GM12878 (cell line): ENCODE measurements around the gene MYO7A.

Source experiments
- ATF2 ChIP-seq: IDR thresholded peaks from 2 replicates; pipeline ENCODE4 v1.6.1; 2012; ENCODE audit warnings: low read length, inconsistent platforms
- ATF3 ChIP-seq: IDR thresholded peaks from 2 replicates; pipeline ENCODE4 v1.6.1; 2011; ENCODE audit warnings: low read depth, mild to moderate bottlenecking, low read length, moderate library complexity, borderline replicate concordance; ENCODE audit errors: extremely low read depth
- CBFB ChIP-seq: IDR thresholded peaks from 2 replicates; pipeline ENCODE4 v1.6.1; 2016; ENCODE audit warnings: antibody characterized with exemption, low read depth
- CTCF ChIP-seq, 3 experiments: IDR thresholded peaks in 2 of 3; conservative IDR thresholded peaks in 1 of 3; 2 replicates each; pipeline ENCODE4 v1.5.1; 2011; ENCODE audit warnings: low read depth in 3 of 3, low read length in 3 of 3, mild to moderate bottlenecking in 3 of 3, control low read depth in 2 of 3, moderate library complexity in 2 of 3, inconsistent platforms in 1 of 3, mixed read lengths in 1 of 3; ENCODE audit not compliant: control insufficient read depth in 2 of 3, insufficient read depth in 1 of 3; ENCODE audit errors: extremely low read depth in 1 of 3
- EGR1 ChIP-seq, 2 experiments: IDR thresholded peaks; 1 replicate in 1 of 2; 2 replicates in 1 of 2; pipeline ENCODE4 v1.6.1; 2011 to 2012; ENCODE audit warnings: low read depth in 2 of 2, low read length in 2 of 2, borderline replicate concordance in 1 of 2, mild to moderate bottlenecking in 1 of 2, moderate library complexity in 1 of 2
- FOXK2 ChIP-seq: fragments of 450-650 bp; IDR thresholded peaks from 2 replicates; pipeline ENCODE4 v1.6.1; 2017; ENCODE audit warnings: mild to moderate bottlenecking, moderate library complexity
- JUND ChIP-seq: IDR thresholded peaks from 2 replicates; pipeline ENCODE4 v1.6.1; 2012; ENCODE audit warnings: low read depth, mild to moderate bottlenecking, low read length, improper control_type of control experiment, moderate library complexity
- POLR2AphosphoS5 ChIP-seq: IDR thresholded peaks from 2 replicates; pipeline ENCODE4 v1.6.1; 2011; ENCODE audit warnings: mild to moderate bottlenecking, low read length, inconsistent platforms
- RAD21 ChIP-seq: IDR thresholded peaks from 2 replicates; pipeline ENCODE4 v1.6.1; 2011; ENCODE audit warnings: mild to moderate bottlenecking, low read depth, low read length, moderate library complexity; ENCODE audit not compliant: insufficient read depth
- SIX5 ChIP-seq: IDR thresholded peaks from 2 replicates; pipeline ENCODE4 v1.6.1; 2011; ENCODE audit warnings: mild to moderate bottlenecking, low read depth, low read length, moderate library complexity; ENCODE audit not compliant: severe bottlenecking
- SP1 ChIP-seq: IDR thresholded peaks from one replicate; pipeline ENCODE4 v1.6.1; 2011; ENCODE audit warnings: low read depth, low read length
- YY1 ChIP-seq: IDR thresholded peaks from 2 replicates; pipeline ENCODE4 v1.6.1; 2011; ENCODE audit warnings: low read depth, mild to moderate bottlenecking, low read length
- ZBTB4 ChIP-seq: fragments of 450-650 bp; formaldehyde crosslinking; IDR thresholded peaks from 2 replicates; pipeline ENCODE4 v1.4.0; 2022; ENCODE audit warnings: mild to moderate bottlenecking, moderate library complexity
- TF ChIP-seq, protein P1 (sequence below): fragments of 450-650 bp; IDR thresholded peaks from 2 replicates; pipeline ENCODE4 v1.6.1; 2017; ENCODE audit warnings: antibody characterized with exemption, mild to moderate bottlenecking, moderate library complexity

- TF ChIP-seq ZBTB4 (CRISPR knock-in tag) (no peak), YY1 (no peak), FOXK2 (no peak), SIX5 (no peak), JUND (no peak), CBFB (no peak), CTCF (IDR thresholded peaks at IDR 0.05 in 2 of 3, conservative IDR thresholded peaks at IDR 0.05 in 1 of 3; ENCODE audit: control insufficient read depth in 2 of 3, extremely low read depth in 1 of 3, insufficient read depth in 1 of 3, low read depth in 3 of 3, low read length in 3 of 3) (no peak), RAD21 (no peak), ATF2 (no peak), POLR2AphosphoS5 (no peak), ATF3 (no peak), SP1 (no peak), EGR1 (IDR thresholded peaks at IDR 0.05; ENCODE audit: borderline replicate concordance in 1 of 2, low read depth in 2 of 2, low read length in 2 of 2) (no peak)
- TF ChIP-seq, protein P1, sequence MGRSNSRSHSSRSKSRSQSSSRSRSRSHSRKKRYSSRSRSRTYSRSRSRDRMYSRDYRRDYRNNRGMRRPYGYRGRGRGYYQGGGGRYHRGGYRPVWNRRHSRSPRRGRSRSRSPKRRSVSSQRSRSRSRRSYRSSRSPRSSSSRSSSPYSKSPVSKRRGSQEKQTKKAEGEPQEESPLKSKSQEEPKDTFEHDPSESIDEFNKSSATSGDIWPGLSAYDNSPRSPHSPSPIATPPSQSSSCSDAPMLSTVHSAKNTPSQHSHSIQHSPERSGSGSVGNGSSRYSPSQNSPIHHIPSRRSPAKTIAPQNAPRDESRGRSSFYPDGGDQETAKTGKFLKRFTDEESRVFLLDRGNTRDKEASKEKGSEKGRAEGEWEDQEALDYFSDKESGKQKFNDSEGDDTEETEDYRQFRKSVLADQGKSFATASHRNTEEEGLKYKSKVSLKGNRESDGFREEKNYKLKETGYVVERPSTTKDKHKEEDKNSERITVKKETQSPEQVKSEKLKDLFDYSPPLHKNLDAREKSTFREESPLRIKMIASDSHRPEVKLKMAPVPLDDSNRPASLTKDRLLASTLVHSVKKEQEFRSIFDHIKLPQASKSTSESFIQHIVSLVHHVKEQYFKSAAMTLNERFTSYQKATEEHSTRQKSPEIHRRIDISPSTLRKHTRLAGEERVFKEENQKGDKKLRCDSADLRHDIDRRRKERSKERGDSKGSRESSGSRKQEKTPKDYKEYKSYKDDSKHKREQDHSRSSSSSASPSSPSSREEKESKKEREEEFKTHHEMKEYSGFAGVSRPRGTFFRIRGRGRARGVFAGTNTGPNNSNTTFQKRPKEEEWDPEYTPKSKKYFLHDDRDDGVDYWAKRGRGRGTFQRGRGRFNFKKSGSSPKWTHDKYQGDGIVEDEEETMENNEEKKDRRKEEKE = no peak
These were observed 37.5 kb upstream of the MYO7A start for GRCh38 chr11:77090373-77091111.
